DND-41 (cell line): Measurements from ENCODE around the gene MAS1L.

Experiments used
- EZH2 ChIP-seq: IDR thresholded peaks from 3 replicates; pipeline ENCODE4 v1.6.1; 2012; ENCODE audit warnings: borderline replicate concordance, low read depth, mild to moderate bottlenecking, moderate library complexity, low read length, inconsistent platforms; ENCODE audit not compliant: severe bottlenecking
- TF ChIP-seq, protein P1 (sequence below): IDR thresholded peaks from 2 replicates; pipeline ENCODE4 v1.5.1; 2012; ENCODE audit warnings: borderline replicate concordance, low read length, moderate library complexity, mild to moderate bottlenecking; ENCODE audit not compliant: poor library complexity, severe bottlenecking; ENCODE audit errors: extremely low read depth

DNA sequence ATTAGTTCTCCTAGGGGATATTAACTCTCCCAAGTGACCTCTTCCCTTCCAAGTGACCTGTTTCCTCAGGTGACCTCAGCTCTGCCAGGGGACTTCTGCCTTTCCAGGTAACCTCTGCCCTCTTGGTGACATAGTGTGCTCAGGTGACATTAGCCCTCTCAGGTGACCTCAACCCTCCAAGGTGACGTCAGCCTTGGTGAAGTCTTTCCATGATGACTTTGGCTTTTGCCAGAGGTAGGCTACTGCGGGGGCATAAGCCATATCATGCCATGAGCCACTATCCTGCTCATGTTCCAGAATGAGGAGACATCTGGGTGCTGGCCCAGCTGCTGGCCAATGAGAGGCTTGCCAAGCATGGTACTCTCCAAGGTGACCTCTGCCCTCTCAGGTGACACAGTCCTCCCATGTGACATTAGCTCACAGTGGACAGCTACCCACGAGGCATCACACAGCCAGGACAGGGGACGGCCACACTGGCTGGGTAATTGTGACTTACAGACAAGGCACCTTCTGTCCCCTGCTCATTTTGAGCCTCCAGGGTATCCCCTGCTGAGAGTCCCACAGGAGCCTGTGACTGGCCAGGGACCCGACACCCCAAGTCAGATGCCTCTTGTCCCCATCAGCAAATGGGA lies 40.7 kb upstream of the MAS1L start:
- TF ChIP-seq, protein P1, sequence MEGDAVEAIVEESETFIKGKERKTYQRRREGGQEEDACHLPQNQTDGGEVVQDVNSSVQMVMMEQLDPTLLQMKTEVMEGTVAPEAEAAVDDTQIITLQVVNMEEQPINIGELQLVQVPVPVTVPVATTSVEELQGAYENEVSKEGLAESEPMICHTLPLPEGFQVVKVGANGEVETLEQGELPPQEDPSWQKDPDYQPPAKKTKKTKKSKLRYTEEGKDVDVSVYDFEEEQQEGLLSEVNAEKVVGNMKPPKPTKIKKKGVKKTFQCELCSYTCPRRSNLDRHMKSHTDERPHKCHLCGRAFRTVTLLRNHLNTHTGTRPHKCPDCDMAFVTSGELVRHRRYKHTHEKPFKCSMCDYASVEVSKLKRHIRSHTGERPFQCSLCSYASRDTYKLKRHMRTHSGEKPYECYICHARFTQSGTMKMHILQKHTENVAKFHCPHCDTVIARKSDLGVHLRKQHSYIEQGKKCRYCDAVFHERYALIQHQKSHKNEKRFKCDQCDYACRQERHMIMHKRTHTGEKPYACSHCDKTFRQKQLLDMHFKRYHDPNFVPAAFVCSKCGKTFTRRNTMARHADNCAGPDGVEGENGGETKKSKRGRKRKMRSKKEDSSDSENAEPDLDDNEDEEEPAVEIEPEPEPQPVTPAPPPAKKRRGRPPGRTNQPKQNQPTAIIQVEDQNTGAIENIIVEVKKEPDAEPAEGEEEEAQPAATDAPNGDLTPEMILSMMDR, result no peak
- TF ChIP-seq EZH2, result no peak
